IMR-90 (cell line): Measurements from ENCODE around the gene RNPEP. TPM values are rescaled to one million over a fixed set of nuclear protein-coding genes. Genes with fewer than 3 reads are reported as not detected.

Experiments
- ATAC-seq: fragments of 200-7000 bp; cut with Tn5 transposase; 2 replicates; pipeline ENCODE4 v1.9.1; 2020; ENCODE audit warnings: low read depth, mild to moderate bottlenecking, moderate library complexity
- BruUV-seq: library from RNA; stranded (reverse); fragments of 400-500 nt; replicated peaks from 2 replicates; lab custom pipeline; 2021; lab: Mats Ljungman, UMichigan
- CTCF ChIA-PET: fragments of 300-600 bp; formaldehyde crosslinking; extraction: SDS; loops from one replicate; lab custom pipeline; 2021; ENCODE audit warnings: antibody characterized with exemption; lab: Yijun Ruan, JAX
- POLR2A ChIA-PET: fragments of 300-600 bp; sonication (Branson Sonifier 250); formaldehyde crosslinking; loops from one replicate; lab custom pipeline; 2022; ENCODE audit warnings: antibody characterized with exemption; ENCODE audit not compliant: unreplicated experiment; lab: Charles Lee
- DNase-seq: peaks from one replicate; pipeline ENCODE4 v3.0.0; 2013
- H2AFZ ChIP-seq: replicated peaks from 2 replicates; pipeline ENCODE3; 2013; ENCODE audit warnings: low read length, mild to moderate bottlenecking; ENCODE audit not compliant: poor library complexity
- H2AK5ac ChIP-seq: 2 replicates; pipeline ENCODE4 v1.6.1; 2013; ENCODE audit warnings: low read depth, low read length, inconsistent platforms
- H2AK9ac ChIP-seq: replicated peaks from 2 replicates; pipeline ENCODE3; 2013; ENCODE audit warnings: mild to moderate bottlenecking, low read depth, low read length, moderate library complexity; ENCODE audit not compliant: poor library complexity
- H2BK120ac ChIP-seq: 2 replicates; pipeline ENCODE4 v1.6.1; 2013; ENCODE audit warnings: low read depth, low read length, inconsistent platforms
- H2BK15ac ChIP-seq: 3 replicates; pipeline ENCODE4 v1.6.1; 2013; ENCODE audit warnings: low read depth, low read length, inconsistent platforms
- H2BK20ac ChIP-seq: 2 replicates; pipeline ENCODE4 v1.6.1; 2013; ENCODE audit warnings: low read depth, mild to moderate bottlenecking, inconsistent platforms, low read length, moderate library complexity
- H2BK5ac ChIP-seq: 2 replicates; pipeline ENCODE4 v1.6.1; 2013; ENCODE audit warnings: mild to moderate bottlenecking, low read depth, low read length, inconsistent platforms; ENCODE audit not compliant: poor library complexity, severe bottlenecking
- H3K14ac ChIP-seq: replicated peaks from 2 replicates; pipeline ENCODE4 v1.6.1; 2013; ENCODE audit warnings: low read depth, low read length, inconsistent platforms
- H3K18ac ChIP-seq: 2 replicates; pipeline ENCODE4 v1.6.1; 2013; ENCODE audit warnings: low read depth, low read length, control low read depth
- H3K23ac ChIP-seq: 2 replicates; pipeline ENCODE4 v1.6.1; 2013; ENCODE audit warnings: low read depth, low read length, inconsistent platforms
- H3K27ac ChIP-seq: 2 replicates; pipeline ENCODE4 v1.5.1; 2013; ENCODE audit warnings: mild to moderate bottlenecking, control low read depth, low read length; ENCODE audit not compliant: insufficient read depth
- H3K27me3 ChIP-seq: 2 replicates; pipeline ENCODE4 v1.6.1; 2013; ENCODE audit warnings: low read length; ENCODE audit not compliant: control insufficient read depth, insufficient read depth
- H3K36me3 ChIP-seq: 2 replicates; pipeline ENCODE4 v1.6.1; 2013; ENCODE audit warnings: low read length, mixed read lengths; ENCODE audit not compliant: control insufficient read depth, insufficient read depth
- H3K4ac ChIP-seq: 2 replicates; pipeline ENCODE4 v1.6.1; 2013; ENCODE audit warnings: low read depth, low read length, inconsistent platforms
- H3K4me1 ChIP-seq: 2 replicates; pipeline ENCODE4 v1.6.1; 2013; ENCODE audit warnings: low read length, mixed read lengths; ENCODE audit not compliant: control insufficient read depth, insufficient read depth
- H3K4me2 ChIP-seq: 2 replicates; pipeline ENCODE4 v1.6.1; 2013; ENCODE audit warnings: low read depth, mild to moderate bottlenecking, control low read depth, low read length, moderate library complexity
- H3K4me3 ChIP-seq: 2 replicates; pipeline ENCODE4 v1.5.1; 2013; ENCODE audit warnings: low read depth, mild to moderate bottlenecking, control low read depth, low read length, moderate library complexity; ENCODE audit not compliant: insufficient read depth
- H3K56ac ChIP-seq: 2 replicates; pipeline ENCODE4 v1.6.1; 2013; ENCODE audit warnings: low read length, inconsistent platforms; ENCODE audit not compliant: insufficient read depth; ENCODE audit errors: extremely low read depth
- H3K79me1 ChIP-seq, 2 experiments: 2 replicates each; pipeline ENCODE4 v1.6.1; 2013; ENCODE audit warnings: low read length in 2 of 2, inconsistent platforms in 1 of 2, low read depth in 1 of 2
- H3K9ac ChIP-seq: 2 replicates; pipeline ENCODE4 v1.6.1; 2013; ENCODE audit warnings: low read depth, low read length, control low read depth
- H3K9me1 ChIP-seq: 2 replicates; pipeline ENCODE4 v1.6.1; 2013; ENCODE audit warnings: low read length, inconsistent platforms; ENCODE audit not compliant: insufficient read depth
- H3K9me3 ChIP-seq: 2 replicates; pipeline ENCODE4 v1.6.1; 2013; ENCODE audit warnings: low read length; ENCODE audit not compliant: control insufficient read depth, insufficient read depth
- H4K20me1 ChIP-seq: 2 replicates; pipeline ENCODE4 v1.6.1; 2013; ENCODE audit warnings: low read length, inconsistent platforms; ENCODE audit not compliant: insufficient read depth
- H4K5ac ChIP-seq: 2 replicates; pipeline ENCODE4 v1.6.1; 2013; ENCODE audit warnings: mild to moderate bottlenecking, low read depth, low read length, control low read depth
- H4K8ac ChIP-seq, 2 experiments: 2 replicates each; pipeline ENCODE4 v1.6.1; 2013; ENCODE audit warnings: low read depth in 2 of 2, low read length in 2 of 2, control low read depth in 1 of 2, inconsistent platforms in 1 of 2
- H4K91ac ChIP-seq: 2 replicates; pipeline ENCODE4 v1.6.1; 2013; ENCODE audit warnings: low read depth, low read length, inconsistent platforms; ENCODE audit not compliant: insufficient read depth
- CEBPB ChIP-seq: IDR thresholded peaks from 2 replicates; pipeline ENCODE4 v1.6.1; 2012; ENCODE audit warnings: low read depth, low read length, improper control_type of control experiment
- CHD1 ChIP-seq: IDR thresholded peaks from 2 replicates; pipeline ENCODE4 v1.6.1; 2012; ENCODE audit warnings: low read depth, low read length, improper control_type of control experiment
- FOS ChIP-seq: fragments of 150-350 bp; IDR thresholded peaks from 2 replicates; pipeline ENCODE4 v1.6.1; 2016; ENCODE audit warnings: low read depth, low read length
- MAZ ChIP-seq: IDR thresholded peaks from 2 replicates; pipeline ENCODE4 v1.6.1; 2012; ENCODE audit warnings: low read depth, mild to moderate bottlenecking, low read length, improper control_type of control experiment, moderate library complexity, borderline replicate concordance
- MXI1 ChIP-seq: IDR thresholded peaks from 2 replicates; pipeline ENCODE4 v1.6.1; 2012; ENCODE audit warnings: low read depth, mild to moderate bottlenecking, low read length, moderate library complexity, borderline replicate concordance
- NFE2L2 ChIP-seq: fragments of 150-350 bp; IDR thresholded peaks from 2 replicates; pipeline ENCODE4 v1.6.1; 2016; ENCODE audit warnings: low read depth, mild to moderate bottlenecking, low read length
- RAD21 ChIP-seq: IDR thresholded peaks from 2 replicates; pipeline ENCODE4 v1.6.1; 2012; ENCODE audit warnings: low read length, improper control_type of control experiment
- SMC3 ChIP-seq: fragments of 150-350 bp; IDR thresholded peaks from 2 replicates; pipeline ENCODE4 v1.6.1; 2016; ENCODE audit warnings: low read depth, mild to moderate bottlenecking, antibody characterized with exemption, low read length, moderate library complexity
- WGBS, 2 experiments: methylation state at CpG; one replicate each; pipeline versions ENCODE4 v1.1.5 to v1.1.7; 2013; ENCODE audit warnings: missing lambda C conversion rate in 2 of 2; ENCODE audit not compliant: insufficient read length in 1 of 2; ENCODE audit errors: extremely low coverage in 2 of 2; 5-methylcytosine and 5-hydroxymethylcytosine counted together
- dilution Hi-C: fragments of 300-500 bp; cut with HindIII; formaldehyde crosslinking; loops from one replicate; pipeline ENCODE4 v1.14.3; 2018; ENCODE audit warnings: low sequenced_read_pairs; ENCODE audit not compliant: unreplicated experiment
- in situ Hi-C: fragments of 300-500 bp; cut with MboI; formaldehyde crosslinking; loops from 3 replicates; pipeline ENCODE4 v1.14.3; 2019; ENCODE audit warnings: low sequenced_read_pairs, inconsistent platforms, mixed read lengths
- intact Hi-C: fragments of 100-400 bp; cut with micrococcal nuclease; formaldehyde crosslinking; loops from 2 replicates; pipeline ENCODE4 v1.10.0; 2022
- polyA plus RNA-seq, 3 experiments: library from polyadenylated mRNA; depleted of rRNA; stranded (reverse); fragments of >200 nt; gene quantifications; 2 replicates each; pipeline ENCODE4 v1.2.3, GENCODE V29; 2012; ENCODE audit warnings: low replicate concordance in 1 of 3
- total RNA-seq: library from RNA; depleted of rRNA; stranded (reverse); fragments of >200 nt; gene quantifications from 2 replicates; pipeline ENCODE4 v1.2.3, GENCODE V29; 2012
- TF ChIP-seq, protein P1 (sequence below): conservative IDR thresholded peaks from 2 replicates; pipeline ENCODE4 v1.5.1; 2012; ENCODE audit warnings: mild to moderate bottlenecking, low read depth, low read length, improper control_type of control experiment
- TF ChIP-seq, protein P2 (sequence below): fragments of 150-350 bp; IDR thresholded peaks from 2 replicates; pipeline ENCODE4 v1.6.1; 2017; ENCODE audit warnings: mild to moderate bottlenecking, antibody characterized with exemption, low read length, low read depth
- TF ChIP-seq, protein P3 (sequence below): fragments of 150-350 bp; IDR thresholded peaks from 2 replicates; pipeline ENCODE4 v1.6.1; 2016; ENCODE audit warnings: low read depth, mild to moderate bottlenecking, low read length, moderate library complexity, borderline replicate concordance

RNPEP gene
- total and polyA plus RNA-seq, 2 of the 4 experiments (the other 2 are of a cell fraction): 49.8 to 75.4 TPM

DNA sequence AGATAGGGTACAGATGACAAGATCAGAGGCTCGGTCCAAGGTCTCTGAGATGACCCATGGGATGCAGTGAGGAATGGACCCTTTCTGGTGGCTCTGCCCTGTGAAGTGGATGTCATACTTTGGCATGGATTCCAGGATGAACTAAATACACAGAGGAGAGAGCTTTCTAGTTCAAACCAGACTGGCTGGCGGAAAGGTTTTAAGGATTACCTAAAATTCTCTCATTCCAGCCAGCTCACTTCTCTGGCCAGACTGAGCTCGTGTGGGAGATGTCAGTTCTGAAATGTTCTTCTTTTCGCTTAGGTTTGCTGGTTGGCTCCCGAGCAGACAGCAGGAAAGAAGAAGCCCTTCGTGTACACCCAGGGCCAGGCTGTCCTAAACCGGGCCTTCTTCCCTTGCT, 6.2 kb downstream of the RNPEP start:
- H3K4ac ChIP-seq: no peak overlapping the region
- no peak overlapping the region for H3K56ac ChIP-seq
- no peak overlapping the region for H2AK9ac ChIP-seq
- dilution Hi-C loops: no loop called here
- H2AFZ ChIP-seq: no peak overlapping the region
- H4K5ac ChIP-seq: no peak overlapping the region
- no peaks in the 10 kb centered on the region for H3K9me3 ChIP-seq
- no TSS peak for BruUV-seq
- H3K14ac ChIP-seq: no peak overlapping the region
- H3K9ac ChIP-seq: no peak overlapping the region
- H3K27me3 ChIP-seq: no peaks in the 10 kb centered on the region
- in situ Hi-C loops: no loop called here
- H2AK5ac ChIP-seq: no peak overlapping the region
- TF ChIP-seq RAD21: no peak
- no peak for TF ChIP-seq CHD1
- TF ChIP-seq MXI1: no peak
- TF ChIP-seq NFE2L2: no peak
- TF ChIP-seq FOS: no peak
- no peak for TF ChIP-seq CEBPB
- TF ChIP-seq, protein P1, sequence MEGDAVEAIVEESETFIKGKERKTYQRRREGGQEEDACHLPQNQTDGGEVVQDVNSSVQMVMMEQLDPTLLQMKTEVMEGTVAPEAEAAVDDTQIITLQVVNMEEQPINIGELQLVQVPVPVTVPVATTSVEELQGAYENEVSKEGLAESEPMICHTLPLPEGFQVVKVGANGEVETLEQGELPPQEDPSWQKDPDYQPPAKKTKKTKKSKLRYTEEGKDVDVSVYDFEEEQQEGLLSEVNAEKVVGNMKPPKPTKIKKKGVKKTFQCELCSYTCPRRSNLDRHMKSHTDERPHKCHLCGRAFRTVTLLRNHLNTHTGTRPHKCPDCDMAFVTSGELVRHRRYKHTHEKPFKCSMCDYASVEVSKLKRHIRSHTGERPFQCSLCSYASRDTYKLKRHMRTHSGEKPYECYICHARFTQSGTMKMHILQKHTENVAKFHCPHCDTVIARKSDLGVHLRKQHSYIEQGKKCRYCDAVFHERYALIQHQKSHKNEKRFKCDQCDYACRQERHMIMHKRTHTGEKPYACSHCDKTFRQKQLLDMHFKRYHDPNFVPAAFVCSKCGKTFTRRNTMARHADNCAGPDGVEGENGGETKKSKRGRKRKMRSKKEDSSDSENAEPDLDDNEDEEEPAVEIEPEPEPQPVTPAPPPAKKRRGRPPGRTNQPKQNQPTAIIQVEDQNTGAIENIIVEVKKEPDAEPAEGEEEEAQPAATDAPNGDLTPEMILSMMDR: no peak
- TF ChIP-seq, protein P2, sequence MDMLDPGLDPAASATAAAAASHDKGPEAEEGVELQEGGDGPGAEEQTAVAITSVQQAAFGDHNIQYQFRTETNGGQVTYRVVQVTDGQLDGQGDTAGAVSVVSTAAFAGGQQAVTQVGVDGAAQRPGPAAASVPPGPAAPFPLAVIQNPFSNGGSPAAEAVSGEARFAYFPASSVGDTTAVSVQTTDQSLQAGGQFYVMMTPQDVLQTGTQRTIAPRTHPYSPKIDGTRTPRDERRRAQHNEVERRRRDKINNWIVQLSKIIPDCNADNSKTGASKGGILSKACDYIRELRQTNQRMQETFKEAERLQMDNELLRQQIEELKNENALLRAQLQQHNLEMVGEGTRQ: no peak
- TF ChIP-seq SMC3: no peak
- TF ChIP-seq, protein P3, sequence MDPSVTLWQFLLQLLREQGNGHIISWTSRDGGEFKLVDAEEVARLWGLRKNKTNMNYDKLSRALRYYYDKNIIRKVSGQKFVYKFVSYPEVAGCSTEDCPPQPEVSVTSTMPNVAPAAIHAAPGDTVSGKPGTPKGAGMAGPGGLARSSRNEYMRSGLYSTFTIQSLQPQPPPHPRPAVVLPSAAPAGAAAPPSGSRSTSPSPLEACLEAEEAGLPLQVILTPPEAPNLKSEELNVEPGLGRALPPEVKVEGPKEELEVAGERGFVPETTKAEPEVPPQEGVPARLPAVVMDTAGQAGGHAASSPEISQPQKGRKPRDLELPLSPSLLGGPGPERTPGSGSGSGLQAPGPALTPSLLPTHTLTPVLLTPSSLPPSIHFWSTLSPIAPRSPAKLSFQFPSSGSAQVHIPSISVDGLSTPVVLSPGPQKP: no peak
- TF ChIP-seq MAZ: no peak
- H2BK15ac ChIP-seq: no peak overlapping the region
- H3K4me3 ChIP-seq: no peak overlapping the region
- ChIA-PET CTCF (no interaction called here), POLR2A (interaction anchor here (0.5 kb wide), 1 partner anchor 31 kb away, joined by 3 read pairs; no protein-coding TSS in a partner anchor)
- DNase-seq (no peak), ATAC-seq (no peak)
- H3K27ac ChIP-seq: no peak overlapping the region
- no peak overlapping the region for H3K18ac ChIP-seq
- H3K9me1 ChIP-seq: peaks cover 12% of the 10 kb centered on the region; the same call in 1 of the 2 replicates
- H3K4me2 ChIP-seq: no peak overlapping the region
- H4K8ac ChIP-seq: no peak overlapping the region
- H2BK120ac ChIP-seq: no peak overlapping the region
- peaks cover 32% of the 10 kb centered on the region for H3K36me3 ChIP-seq
- no peak overlapping the region for H2BK20ac ChIP-seq
- H4K20me1 ChIP-seq: no peaks in the 10 kb centered on the region; the same call in 1 of the 2 replicates
- peaks cover 24 to 53% of the 10 kb centered on the region in 2 experiments for H3K79me1 ChIP-seq
- WGBS, 2 experiments: 100% methylated on average over 4 of the region's 7 CpGs; no CpG with 5 or more reads in 1 of the 2 experiments
- H3K23ac ChIP-seq: no peak overlapping the region
- H3K4me1 ChIP-seq: no peaks in the 10 kb centered on the region; the same call in 1 of the 2 replicates
- no peak overlapping the region for H4K91ac ChIP-seq
- intact Hi-C loops: no loop called here
- no peak overlapping the region for H2BK5ac ChIP-seq
